ENCODE measurements around the gene ZNF579. TPM values are rescaled to one million over a fixed set of nuclear protein-coding genes. Genes with fewer than 3 reads are reported as not detected.

Gene ZNF579
- total and polyA plus RNA-seq, 9 of the 15 experiments (the other 6 are each of a cell fraction or from before 2014, with no cell fraction given) = 0.06 to 15.9 (median 1.6) TPM

GRCh38 chr19:55605637-55606470 lies 25.2 kb upstream of the ZNF579 start, which contains the start of gene ZNF865 (continued):
- TF ChIP-seq CUX1 (CRISPR knock-in tag; IDR thresholded peaks at IDR 0.05) (no peak), BCOR (IDR thresholded peaks at IDR 0.05) (peak; percentile 39; the same call in 1 of the 2 replicates), ZNF766 (CRISPR knock-in tag; conservative IDR thresholded peaks at IDR 0.05) (no peak), RBM14 (IDR thresholded peaks at IDR 0.05; ENCODE audit: borderline replicate concordance, insufficient read depth, low read depth, low read length) (no peak), PHB (CRISPR knock-in tag; IDR thresholded peaks at IDR 0.05) (no peak), XRCC3 (IDR thresholded peaks at IDR 0.05) (no peak), NR1H2 (CRISPR knock-in tag; IDR thresholded peaks at IDR 0.05) (no peak), ZNF436 (CRISPR knock-in tag; IDR thresholded peaks at IDR 0.05) (no peak), ELF1 (tag; IDR thresholded peaks at IDR 0.05) (peak; percentile 50; the same call in 1 of the 2 replicates), CTBP1 (IDR thresholded peaks at IDR 0.05; ENCODE audit: borderline replicate concordance) (peak; percentile 66), ZFP36 (IDR thresholded peaks at IDR 0.05; ENCODE audit: low read depth, low read length, partially characterized antibody) (no peak), MTA3 (IDR thresholded peaks at IDR 0.05; ENCODE audit: borderline replicate concordance) (no peak), ZBTB1 (CRISPR knock-in tag; IDR thresholded peaks at IDR 0.05; ENCODE audit: borderline replicate concordance, low read depth) (no peak), CSDE1 (IDR thresholded peaks at IDR 0.05) (no peak), RAD21 (CRISPR knock-in tag; conservative IDR thresholded peaks at IDR 0.05 in 1 of 2, IDR thresholded peaks at IDR 0.05 in 1 of 2) (peak; percentile 76 to 88), WHSC1 (IDR thresholded peaks at IDR 0.05; ENCODE audit: low read length) (no peak), BCL6 (CRISPR knock-in tag; IDR thresholded peaks at IDR 0.05) (no peak)
- TF ChIP-seq, protein P1, sequence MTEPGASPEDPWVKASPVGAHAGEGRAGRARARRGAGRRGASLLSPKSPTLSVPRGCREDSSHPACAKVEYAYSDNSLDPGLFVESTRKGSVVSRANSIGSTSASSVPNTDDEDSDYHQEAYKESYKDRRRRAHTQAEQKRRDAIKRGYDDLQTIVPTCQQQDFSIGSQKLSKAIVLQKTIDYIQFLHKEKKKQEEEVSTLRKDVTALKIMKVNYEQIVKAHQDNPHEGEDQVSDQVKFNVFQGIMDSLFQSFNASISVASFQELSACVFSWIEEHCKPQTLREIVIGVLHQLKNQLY (CRISPR knock-in tag; conservative IDR thresholded peaks at IDR 0.05) = no peak
- TF ChIP-seq, protein P2, sequence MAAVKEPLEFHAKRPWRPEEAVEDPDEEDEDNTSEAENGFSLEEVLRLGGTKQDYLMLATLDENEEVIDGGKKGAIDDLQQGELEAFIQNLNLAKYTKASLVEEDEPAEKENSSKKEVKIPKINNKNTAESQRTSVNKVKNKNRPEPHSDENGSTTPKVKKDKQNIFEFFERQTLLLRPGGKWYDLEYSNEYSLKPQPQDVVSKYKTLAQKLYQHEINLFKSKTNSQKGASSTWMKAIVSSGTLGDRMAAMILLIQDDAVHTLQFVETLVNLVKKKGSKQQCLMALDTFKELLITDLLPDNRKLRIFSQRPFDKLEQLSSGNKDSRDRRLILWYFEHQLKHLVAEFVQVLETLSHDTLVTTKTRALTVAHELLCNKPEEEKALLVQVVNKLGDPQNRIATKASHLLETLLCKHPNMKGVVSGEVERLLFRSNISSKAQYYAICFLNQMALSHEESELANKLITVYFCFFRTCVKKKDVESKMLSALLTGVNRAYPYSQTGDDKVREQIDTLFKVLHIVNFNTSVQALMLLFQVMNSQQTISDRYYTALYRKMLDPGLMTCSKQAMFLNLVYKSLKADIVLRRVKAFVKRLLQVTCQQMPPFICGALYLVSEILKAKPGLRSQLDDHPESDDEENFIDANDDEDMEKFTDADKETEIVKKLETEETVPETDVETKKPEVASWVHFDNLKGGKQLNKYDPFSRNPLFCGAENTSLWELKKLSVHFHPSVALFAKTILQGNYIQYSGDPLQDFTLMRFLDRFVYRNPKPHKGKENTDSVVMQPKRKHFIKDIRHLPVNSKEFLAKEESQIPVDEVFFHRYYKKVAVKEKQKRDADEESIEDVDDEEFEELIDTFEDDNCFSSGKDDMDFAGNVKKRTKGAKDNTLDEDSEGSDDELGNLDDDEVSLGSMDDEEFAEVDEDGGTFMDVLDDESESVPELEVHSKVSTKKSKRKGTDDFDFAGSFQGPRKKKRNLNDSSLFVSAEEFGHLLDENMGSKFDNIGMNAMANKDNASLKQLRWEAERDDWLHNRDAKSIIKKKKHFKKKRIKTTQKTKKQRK (IDR thresholded peaks at IDR 0.05; ENCODE audit: borderline replicate concordance, low read depth, low read length) = no peak

Measured in K562 (cell line).